Measurements from ENCODE around the gene MALT1.

The MALT1 gene

DNA sequence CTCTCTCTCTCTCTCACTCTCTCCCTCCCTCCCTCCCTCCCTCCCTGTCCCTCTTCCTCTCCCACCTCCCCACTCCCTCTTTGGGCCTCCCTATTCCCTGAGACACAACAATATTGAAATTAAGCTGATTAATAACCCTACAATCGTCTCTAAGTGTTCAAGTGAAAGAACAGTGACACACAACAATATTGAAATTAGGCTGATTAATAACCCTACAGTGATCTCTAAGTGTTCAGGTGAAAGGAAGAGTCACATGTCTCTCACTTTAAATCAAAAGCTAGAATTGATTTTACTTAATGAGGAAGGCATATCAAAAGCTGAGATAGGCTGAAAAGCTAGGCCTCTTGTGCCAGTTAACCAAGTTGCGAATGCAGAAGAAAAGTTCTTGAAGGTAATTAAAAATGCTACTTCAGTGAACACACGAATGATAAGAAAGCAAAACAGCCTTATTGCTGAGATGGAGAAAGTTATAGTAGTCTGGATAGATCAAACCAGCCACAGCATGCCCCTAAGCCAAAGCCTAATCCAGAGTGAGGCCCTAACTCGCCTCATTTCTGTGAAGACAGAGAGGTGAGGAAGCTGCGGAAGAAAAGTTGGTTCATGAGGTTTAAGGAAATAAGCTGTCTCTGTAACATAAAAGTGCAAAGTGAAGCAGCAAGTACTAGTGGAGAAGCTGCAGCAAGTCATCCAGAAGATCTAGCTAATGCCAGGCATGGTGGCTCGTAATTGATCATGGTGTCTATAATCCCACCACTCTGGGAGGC lies 21.3 kb downstream of the MALT1 start:
- DNase-seq (ENCODE audit: low read depth): no peak

DNA sequence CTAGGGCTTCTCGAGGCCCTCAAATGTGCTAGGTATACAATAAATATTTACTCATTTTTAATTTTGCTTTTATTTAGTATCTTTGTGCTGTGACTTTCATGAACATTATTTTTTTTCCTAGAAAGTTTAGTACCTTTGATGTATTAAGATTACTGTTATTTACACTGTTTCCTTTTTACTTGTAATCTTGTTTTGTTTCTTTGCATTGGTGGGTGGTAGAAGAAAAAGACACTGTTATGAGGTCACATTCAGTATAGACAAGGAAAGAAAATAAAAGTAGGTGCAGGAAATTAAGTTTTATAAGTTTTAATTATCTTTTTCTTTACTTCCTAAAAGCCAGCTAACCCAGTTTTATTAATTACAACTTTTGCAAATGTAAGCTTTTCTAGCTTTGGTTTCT lies 23.0 kb downstream of the MALT1 start:
- no peak for DNase-seq (ENCODE audit: low read depth)

- no peak for DNase-seq (ENCODE audit: low read depth)
These were observed 23.6 kb downstream of the MALT1 start for GRCh38 chr18:58694720-58695468.

GRCh38 chr18:58695772-58696171 lies 24.5 kb downstream of the MALT1 start:
- no peak for DNase-seq (ENCODE audit: low read depth)

- DNase-seq (ENCODE audit: low read depth): no peak
These were observed 25.9 kb downstream of the MALT1 start for GRCh38 chr18:58697146-58697545.

DNA sequence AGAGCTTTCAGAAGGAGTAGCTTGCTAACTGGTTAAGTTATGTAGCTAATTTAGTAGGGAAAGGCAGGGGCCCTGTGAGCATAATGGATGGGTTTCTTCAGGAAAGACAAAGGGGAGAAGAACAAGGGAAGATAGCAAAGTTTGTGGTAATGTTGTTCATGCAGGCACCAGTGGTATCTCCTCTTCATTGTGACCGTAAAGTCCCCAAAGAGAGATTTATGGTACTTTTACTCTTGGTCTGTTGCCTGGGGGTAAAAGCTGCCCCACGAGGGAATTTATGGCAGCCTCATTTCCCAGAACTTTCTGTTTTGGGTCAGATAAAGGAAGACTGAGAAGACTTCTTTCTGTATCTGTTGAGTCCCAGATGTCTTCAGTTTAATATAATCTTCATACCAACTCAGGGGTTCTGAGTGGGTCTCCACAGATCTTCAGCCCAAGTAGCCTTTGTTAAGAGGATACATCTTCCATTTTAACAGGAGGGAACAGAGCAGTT lies 27.5 kb downstream of the MALT1 start:
- DNase-seq (ENCODE audit: low read depth): no peak

GRCh38 chr18:58699551-58699950 lies 28.3 kb downstream of the MALT1 start:
- DNase-seq (ENCODE audit: low read depth): no peak

GRCh38 chr18:58700209-58700608 lies 28.9 kb downstream of the MALT1 start:
- no peak for DNase-seq (ENCODE audit: low read depth)

- no peak for DNase-seq (ENCODE audit: low read depth)
These were observed 41.7 kb downstream of the MALT1 start for GRCh38 chr18:58712930-58713329.

GRCh38 chr18:58714259-58714658 lies 43.0 kb downstream of the MALT1 start:
- no peak for DNase-seq (ENCODE audit: low read depth)

DNA sequence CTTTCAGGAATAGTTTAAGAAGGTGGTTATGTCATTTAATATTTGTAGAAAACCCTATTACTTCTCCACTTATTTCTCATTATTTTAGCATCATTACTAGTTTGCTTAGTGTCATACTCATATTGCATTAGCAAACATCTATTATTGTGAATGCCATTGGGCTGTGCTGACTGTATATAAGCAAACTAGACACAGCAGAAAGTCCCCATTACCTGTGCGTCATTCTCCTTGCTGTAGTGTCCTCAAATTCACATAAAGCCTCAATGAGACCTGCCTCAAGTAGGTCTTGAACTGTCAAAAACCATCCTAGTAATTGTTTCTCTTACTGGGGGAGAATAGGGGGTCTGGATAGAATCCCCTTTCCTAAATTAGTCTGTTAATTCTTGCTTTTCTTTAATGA lies 43.6 kb downstream of the MALT1 start:
- no peak for DNase-seq (ENCODE audit: low read depth)

GRCh38 chr18:58715540-58715939 lies 44.3 kb downstream of the MALT1 start:
- no peak for DNase-seq (ENCODE audit: low read depth)

DNA sequence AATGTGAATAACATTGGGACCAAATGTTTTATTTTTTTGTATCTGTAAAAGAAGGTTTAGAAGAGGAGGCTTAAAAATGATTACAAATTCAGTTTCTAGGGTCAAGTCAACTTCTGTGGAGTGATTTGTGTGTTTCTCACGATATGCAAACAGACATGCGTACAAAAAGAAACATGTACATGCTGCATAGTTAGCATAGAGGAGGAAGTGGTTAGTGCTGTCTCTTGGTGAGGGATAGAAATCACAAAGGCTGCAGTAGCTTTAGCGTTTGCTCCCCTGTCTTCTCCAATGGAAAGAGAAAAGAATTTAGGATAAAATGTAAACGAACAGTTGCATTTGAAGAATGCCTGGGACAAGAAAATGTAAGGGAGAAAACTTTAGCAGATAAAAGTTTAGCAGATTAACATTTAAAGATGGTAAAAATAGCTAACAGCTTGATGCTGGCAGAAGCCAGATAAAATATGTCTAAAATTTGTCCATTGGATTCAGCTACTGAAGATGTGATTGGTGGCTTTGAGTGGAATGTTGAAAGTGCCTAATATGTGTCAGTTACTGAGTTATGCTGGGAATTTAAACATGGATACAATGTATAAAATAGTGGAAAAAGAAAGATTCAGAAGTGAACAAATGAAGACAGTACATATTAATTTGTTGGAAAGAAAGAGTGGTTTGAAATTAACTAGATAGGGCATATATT lies 44.9 kb downstream of the MALT1 start:
- no peak for DNase-seq (ENCODE audit: low read depth)

GRCh38 chr18:58721566-58722239 lies 50.4 kb downstream of the MALT1 start:
- no peak for DNase-seq (ENCODE audit: low read depth)

DNA sequence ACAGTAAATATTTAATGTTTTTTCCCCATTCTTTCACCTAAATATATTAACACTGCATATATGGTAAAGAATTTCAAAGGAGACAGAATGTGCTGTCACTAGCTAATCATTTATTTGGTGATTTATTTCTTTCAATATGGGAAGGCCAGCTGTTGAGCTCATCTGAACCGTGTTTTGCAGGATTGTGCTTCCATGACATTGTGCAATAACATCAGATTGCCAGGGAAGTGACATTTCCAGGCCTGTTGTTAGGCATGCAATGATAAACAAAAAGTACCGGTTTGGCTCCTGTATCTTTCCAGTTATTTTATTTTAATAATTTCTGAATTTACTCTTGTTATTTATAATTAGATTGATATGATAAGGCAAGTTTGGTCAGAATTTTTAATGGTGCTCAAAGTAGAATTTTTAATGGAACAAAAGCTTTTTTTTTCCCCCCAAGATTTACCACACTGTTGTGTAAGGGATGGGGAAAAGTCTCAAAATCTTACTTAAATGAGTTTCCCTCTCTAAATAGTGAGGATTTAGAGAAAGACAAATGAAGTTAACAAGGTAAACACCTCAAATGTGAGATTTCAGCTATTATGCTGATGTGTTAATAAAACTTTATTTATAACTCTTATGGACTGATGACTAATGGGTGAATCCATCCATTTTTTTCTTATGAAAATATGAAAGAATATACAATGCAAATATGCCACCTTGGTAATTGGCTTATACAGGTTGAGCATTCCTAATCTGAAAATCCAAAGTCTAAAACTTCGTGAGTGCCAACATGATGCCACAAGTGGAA lies 52.7 kb downstream of the MALT1 start:
- DNase-seq (ENCODE audit: low read depth): no peak

DNA sequence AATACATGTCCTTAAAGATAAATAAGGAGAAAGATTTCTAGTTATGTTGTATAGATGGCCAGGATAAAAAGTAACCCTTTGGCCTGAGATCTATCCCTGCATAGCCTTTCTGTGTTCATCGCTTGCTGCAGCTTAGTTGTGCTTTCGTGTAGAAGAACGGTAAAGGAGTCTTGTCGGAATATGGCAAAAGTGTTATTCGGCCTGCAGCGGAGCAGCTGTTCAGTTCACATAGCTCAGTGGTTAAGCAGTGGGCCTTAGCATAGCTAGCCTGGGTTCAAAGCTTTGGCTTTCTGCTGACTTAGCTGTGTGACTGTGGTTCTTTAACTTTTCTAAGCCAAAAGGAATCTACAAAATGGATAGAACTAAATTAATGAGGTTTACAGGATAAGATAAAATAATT lies 55.4 kb downstream of the MALT1 start:
- DNase-seq (ENCODE audit: low read depth): no peak

DNA sequence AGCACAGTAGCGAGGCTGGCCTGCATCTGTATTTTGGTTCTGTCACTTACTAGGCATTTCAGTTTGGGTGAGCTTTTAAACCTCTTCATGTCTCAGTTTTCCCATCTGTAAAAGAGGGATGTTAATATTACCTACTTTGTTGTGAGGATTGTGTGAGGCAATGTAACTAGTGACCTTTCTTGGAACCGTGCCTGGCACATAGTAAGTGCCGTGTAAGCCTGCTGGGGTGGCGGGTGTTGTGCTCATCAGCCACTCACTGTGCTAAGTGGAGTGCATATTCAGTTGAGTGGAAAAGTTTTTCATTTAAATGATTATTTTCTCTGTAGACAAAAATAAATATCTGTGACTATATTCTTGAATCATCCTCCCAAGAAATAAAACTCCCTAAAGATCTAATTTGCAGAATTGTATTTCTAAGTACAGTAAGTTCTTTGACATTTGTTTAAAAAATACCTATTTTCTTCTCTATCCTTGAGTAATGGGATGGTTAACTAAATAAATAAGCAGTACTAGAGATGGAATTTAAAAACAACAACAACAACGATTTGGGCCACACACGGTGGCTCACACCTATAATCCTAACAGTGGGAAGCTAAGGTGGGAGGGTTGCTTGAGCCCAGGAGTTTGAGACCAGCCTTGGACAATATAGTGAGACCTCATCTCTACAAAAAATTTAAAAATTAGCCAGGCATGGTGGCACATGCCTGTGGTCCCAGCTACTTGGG lies 56.7 kb downstream of the MALT1 start:
- DNase-seq (ENCODE audit: low read depth): no peak

GRCh38 chr18:58728719-58729118 lies 57.5 kb downstream of the MALT1 start:
- no peak for DNase-seq (ENCODE audit: low read depth)

DNA sequence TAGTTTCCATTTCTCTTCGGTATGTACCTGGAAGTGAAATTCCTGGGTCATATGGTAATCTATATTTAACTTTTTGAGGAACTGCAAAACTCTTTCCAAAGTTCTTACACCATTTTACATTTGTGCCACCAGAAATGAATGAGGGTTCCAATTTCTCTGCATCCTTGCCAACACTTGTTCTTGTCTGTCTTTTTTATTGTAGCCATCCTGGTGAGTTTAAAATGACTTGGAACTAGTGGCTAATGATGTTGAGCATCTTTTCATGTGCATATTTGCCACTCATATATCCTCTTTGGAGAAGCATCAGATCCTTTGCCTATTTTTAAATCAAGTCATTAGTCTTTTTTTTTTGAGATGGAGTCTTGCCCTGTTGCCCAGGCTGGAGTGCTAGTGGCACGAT lies 59.4 kb downstream of the MALT1 start:
- DNase-seq (ENCODE audit: low read depth): no peak

- DNase-seq (ENCODE audit: low read depth): no peak
These were observed 61.2 kb downstream of the MALT1 start for GRCh38 chr18:58732471-58732870.

- no peak for DNase-seq (ENCODE audit: low read depth)
These were observed 62.6 kb downstream of the MALT1 start for GRCh38 chr18:58733866-58734265.
